HG02623 (cell line): ENCODE results near the gene VSIG10L2.

Experiments
- ATAC-seq: cut with Tn5 transposase; IDR thresholded peaks from one replicate; pipeline ENCODE4 v1.9.1; 2021; ENCODE audit warnings: moderate library complexity; ENCODE audit not compliant: unreplicated experiment

The VSIG10L2 gene

DNA sequence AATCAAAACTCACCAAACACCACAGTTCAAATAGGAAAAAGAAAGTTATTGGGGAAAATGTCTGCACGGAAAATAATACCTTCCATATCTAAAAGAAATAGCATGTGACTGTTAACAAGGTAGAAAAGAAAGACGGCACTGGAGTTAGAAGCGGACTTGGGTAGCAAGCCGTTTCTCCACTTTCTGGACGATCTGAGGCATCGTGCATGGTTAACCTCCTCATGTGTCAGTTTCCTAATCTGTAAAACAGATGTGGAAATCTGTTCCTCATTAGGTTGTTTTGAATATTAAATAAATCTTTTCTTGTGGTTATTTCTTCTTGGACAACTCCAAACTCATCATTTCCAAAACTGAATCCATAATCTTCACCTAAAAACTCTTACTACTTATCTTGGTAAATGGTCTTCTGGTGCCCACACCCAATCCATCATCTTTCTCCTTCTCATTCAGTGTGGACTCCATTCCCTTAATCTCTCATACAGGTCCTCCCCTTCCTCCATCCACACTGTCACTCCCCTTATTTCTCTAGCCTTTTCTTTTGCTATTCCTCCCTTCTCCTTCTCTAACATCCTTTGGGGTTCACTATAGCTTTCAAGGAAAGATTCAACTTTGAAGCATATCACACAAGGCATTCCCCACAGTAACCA lies 53.5 kb downstream of the VSIG10L2 start:
- no peak for ATAC-seq

DNA sequence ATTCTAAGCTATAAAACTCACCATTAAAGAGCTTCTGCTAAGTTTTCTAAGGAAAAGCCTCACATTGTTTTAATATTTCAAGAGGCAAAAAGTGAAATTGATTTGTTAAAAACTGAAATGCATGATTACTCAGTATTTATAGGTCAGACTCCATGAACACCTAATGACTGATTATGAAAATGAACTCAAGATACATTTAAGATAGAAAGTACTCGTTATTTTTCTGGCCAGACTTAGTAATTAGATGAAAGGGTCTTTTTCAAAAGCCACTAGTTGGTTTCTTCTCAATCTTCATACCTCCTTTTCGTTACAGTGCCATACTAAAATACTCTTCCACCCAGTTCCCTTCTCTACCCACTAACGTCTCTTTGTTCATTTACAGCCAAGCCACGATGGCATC lies 56.3 kb downstream of the VSIG10L2 start:
- ATAC-seq = no peak
